Heart left ventricle (tissue), 13 donors: ENCODE measurements around the gene THBD.

Source experiments
- CTCF ChIP-seq, 12 donors: fragments of 200-600 bp; sonication (generic) in 4 of 12; IDR thresholded peaks; one replicate each; pipeline versions ENCODE4 v1.5.0 to v1.8.0; 2018 to 2022; ENCODE audit warnings: antibody characterized with exemption in 12 of 12, mild to moderate bottlenecking in 5 of 12
- POLR2A ChIP-seq, 2 donors: fragments of 450-650 bp; IDR thresholded peaks; one replicate each; pipeline ENCODE4 v1.6.1; 2017; ENCODE audit warnings: antibody characterized with exemption in 2 of 2, mild to moderate bottlenecking in 2 of 2, moderate library complexity in 2 of 2
- donor health status: ischemic (EF 13 %, LVEDD 7.1; RV severe dilation, severe dysfunction).
- donor health status: DM: no; HTN: yes; CAD: no.
- donor health status: DM: no; HTN: no; CAD: no.
- donor health status: ischemic (EF 25% LVEDD 6.9; RV normal size, moderate dysfunction).
- donor health status: ischemic (EF 25% LVEDD 5.7; RV mildly dilated, moderate dysfunction).
- donor health status: ischemic (EF 35%, LVEDD 5.7; RV mildly dilated, moderate dysfunction).
- donor health status: nonischemic (EF 11% LVEDD 7.7; RV severe dilation, severe dysfunction).
- donor health status: DM: yes; HTN: yes; CAD: no.
- donor health status: PGD.
- donor health status: ischemic (EF 29% LVEDD 5.4; RV normal size, mild dysfunction).
- donor health status: nonischemic (EF 23%, LVEDD 6.1; RV moderate dilation, normal function).

- TF ChIP-seq POLR2A (IDR thresholded peaks at IDR 0.05) (no peak), CTCF (IDR thresholded peaks at IDR 0.05) (no peak)
Observed at GRCh38 chr20:23002276-23002675, 47.2 kb downstream of the THBD start.
